HepG2 (cell line): ENCODE data around the gene TSGA10IP.

Source experiments
- CBX5 ChIP-seq: sonication (generic); formaldehyde crosslinking; IDR thresholded peaks from 2 replicates; pipeline ENCODE4 v1.4.0; 2020; ENCODE audit warnings: missing genetic modification reagents, borderline replicate concordance
- CTCF ChIP-seq: sonication (generic); formaldehyde crosslinking; IDR thresholded peaks from 2 replicates; pipeline ENCODE4 v1.5.0; 2020; ENCODE audit warnings: mild to moderate bottlenecking, missing genetic modification reagents, moderate library complexity
- EZH2 ChIP-seq: conservative IDR thresholded peaks from 2 replicates; pipeline ENCODE4 v1.6.1; 2012; ENCODE audit warnings: mild to moderate bottlenecking, low read depth, low read length, moderate library complexity
- HMG20A ChIP-seq: IDR thresholded peaks from 2 replicates; pipeline ENCODE4 v1.6.1; 2016; ENCODE audit warnings: borderline replicate concordance
- KAT2B ChIP-seq: fragments of 150-350 bp; IDR thresholded peaks from 2 replicates; pipeline ENCODE4 v1.6.1; 2014; ENCODE audit warnings: low read depth, low read length, borderline replicate concordance
- NFIC ChIP-seq: IDR thresholded peaks from 2 replicates; pipeline ENCODE4 v1.6.1; 2012; ENCODE audit warnings: mild to moderate bottlenecking, low read length, inconsistent platforms
- NR2F2 ChIP-seq: IDR thresholded peaks from 2 replicates; pipeline ENCODE4 v1.6.1; 2012; ENCODE audit warnings: low read depth, inconsistent platforms, borderline replicate concordance
- POLR2AphosphoS5 ChIP-seq: IDR thresholded peaks from 2 replicates; pipeline ENCODE4 v1.6.1; 2012; ENCODE audit warnings: low read depth, low read length
- REST ChIP-seq, 2 experiments: IDR thresholded peaks; 2 replicates each; pipeline ENCODE4 v1.6.1; 2011 to 2012; ENCODE audit warnings: low read length in 2 of 2, borderline replicate concordance in 1 of 2, low read depth in 1 of 2, mild to moderate bottlenecking in 1 of 2, moderate library complexity in 1 of 2
- RFXANK ChIP-seq: IDR thresholded peaks from 2 replicates; pipeline ENCODE4 v1.6.1; 2016
- SOX6 ChIP-seq, 2 experiments: fragments of 450-650 bp in 1 of 2; sonication (generic) in 1 of 2; formaldehyde crosslinking in 1 of 2; IDR thresholded peaks; 2 replicates each; pipeline versions ENCODE4 v1.4.0 to v1.6.1; 2017 to 2020; ENCODE audit warnings: antibody characterized with exemption in 1 of 2, mild to moderate bottlenecking in 1 of 2, missing genetic modification reagents in 1 of 2
- XBP1 ChIP-seq: sonication (generic); formaldehyde crosslinking; IDR thresholded peaks from 2 replicates; pipeline ENCODE4 v1.5.0; 2020; ENCODE audit warnings: missing genetic modification reagents
- ZNF318 ChIP-seq: sonication (generic); formaldehyde crosslinking; IDR thresholded peaks from 2 replicates; pipeline ENCODE4 v1.4.0; 2020; ENCODE audit warnings: mild to moderate bottlenecking, missing genetic modification reagents
- ZNF879 ChIP-seq: sonication (generic); formaldehyde crosslinking; IDR thresholded peaks from 2 replicates; pipeline ENCODE4 v1.8.1; 2023; ENCODE audit warnings: missing genetic modification reagents

GRCh38 chr11:65947603-65948125 is 2.4 kb downstream of the TSGA10IP start:
- no peak for TF ChIP-seq NFIC
- TF ChIP-seq KAT2B, result no peak
- no peak for TF ChIP-seq POLR2AphosphoS5
- TF ChIP-seq ZNF318 (CRISPR knock-in tag), result no peak
- TF ChIP-seq REST (IDR thresholded peaks at IDR 0.05; ENCODE audit: borderline replicate concordance in 1 of 2, low read depth in 1 of 2, low read length in 2 of 2), result no peak
- TF ChIP-seq NR2F2, result no peak
- TF ChIP-seq CTCF (CRISPR knock-in tag), result no peak
- no peak for TF ChIP-seq RFXANK
- TF ChIP-seq SOX6 (IDR thresholded peaks at IDR 0.05), result no peak
- TF ChIP-seq SOX6 (CRISPR knock-in tag; IDR thresholded peaks at IDR 0.05), result 0 out of 2 replicates have a peak, but pooled peaks have one; percentile 1
- TF ChIP-seq CBX5, result no peak
- TF ChIP-seq XBP1 (CRISPR knock-in tag), result no peak
- TF ChIP-seq EZH2, result no peak
- no peak for TF ChIP-seq ZNF879 (CRISPR knock-in tag)
- no peak for TF ChIP-seq HMG20A (CRISPR knock-in tag)
